Stimulated activated CD8-positive, alpha-beta memory T cell treated with anti-CD3 and anti-CD28 coated beads, Interleukin-12 subunit alpha, Interleukin-12 subunit beta, amount 100 ng/mL, for 24 hours (primary cell): Measurements from ENCODE around the gene LITAFD.
"Not testable (repeated sequence)": the region's sequence is repeated elsewhere in the genome, so short reads cannot be mapped to it uniquely, and the experiment has no call there.

Experiments
- DNase-seq: peaks from one replicate; pipeline ENCODE4 v3.0.0-alpha.2; 2020; ENCODE audit errors: extremely low read depth

The LITAFD gene

DNA sequence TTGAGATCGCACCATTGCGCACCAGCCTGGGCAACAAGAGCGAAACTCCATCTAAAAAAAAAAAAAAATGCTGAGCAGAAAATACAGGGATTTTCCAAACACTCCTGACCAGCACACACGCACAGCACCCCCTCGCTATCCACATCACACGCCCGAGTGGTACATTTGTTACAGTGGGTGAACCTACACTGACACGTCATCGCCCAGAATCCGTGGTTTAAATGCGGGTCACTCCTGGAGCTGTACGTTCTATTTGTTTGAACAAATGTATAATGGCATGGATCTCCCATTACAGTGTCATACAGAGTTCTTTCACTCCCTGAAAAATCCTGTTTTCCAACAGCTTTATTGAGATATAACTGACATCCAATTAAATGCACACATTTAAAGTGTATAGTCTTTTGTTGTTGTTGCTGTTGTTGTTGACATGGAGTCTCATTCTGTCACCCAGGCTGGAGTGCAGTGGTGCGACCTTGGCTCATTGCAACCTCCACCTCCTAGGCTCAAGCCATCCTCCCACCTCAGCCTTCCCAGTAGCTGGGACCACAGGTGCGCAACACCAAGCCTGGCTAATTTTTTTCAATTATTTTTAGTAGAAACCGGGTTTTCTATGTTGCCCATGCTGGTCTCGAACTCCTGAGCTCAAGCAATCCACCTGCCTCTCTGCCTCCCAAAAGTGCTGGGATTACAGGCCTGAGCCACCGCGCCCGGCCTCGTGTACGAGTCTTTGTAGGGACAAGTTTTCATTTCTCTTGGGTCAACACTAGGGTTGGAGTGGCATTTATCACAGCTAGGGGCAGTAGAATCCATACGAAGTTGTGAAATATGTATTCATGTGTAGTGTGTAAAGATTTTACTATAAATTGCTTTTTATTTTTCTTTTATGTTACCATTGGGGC lies 8.9 kb upstream of the LITAFD start:
- DNase-seq, result no peak

DNA sequence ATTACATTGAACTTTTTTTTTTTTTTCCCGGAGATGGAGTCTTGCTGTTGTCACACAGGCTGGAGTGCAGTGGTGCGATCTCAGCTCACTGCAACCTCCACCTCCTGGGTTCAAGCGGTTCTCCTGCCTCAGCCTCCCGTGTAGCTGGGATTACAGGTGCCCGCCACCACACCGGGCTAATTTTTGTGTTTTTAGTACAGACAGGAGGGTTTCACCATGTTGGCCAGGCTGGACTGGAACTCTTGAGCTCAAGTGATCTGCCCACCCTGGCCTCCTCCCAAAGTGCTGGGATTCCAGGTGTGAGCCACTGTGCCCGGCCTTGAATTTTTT lies 8.3 kb upstream of the LITAFD start:
- not testable (repeated sequence) for DNase-seq

DNA sequence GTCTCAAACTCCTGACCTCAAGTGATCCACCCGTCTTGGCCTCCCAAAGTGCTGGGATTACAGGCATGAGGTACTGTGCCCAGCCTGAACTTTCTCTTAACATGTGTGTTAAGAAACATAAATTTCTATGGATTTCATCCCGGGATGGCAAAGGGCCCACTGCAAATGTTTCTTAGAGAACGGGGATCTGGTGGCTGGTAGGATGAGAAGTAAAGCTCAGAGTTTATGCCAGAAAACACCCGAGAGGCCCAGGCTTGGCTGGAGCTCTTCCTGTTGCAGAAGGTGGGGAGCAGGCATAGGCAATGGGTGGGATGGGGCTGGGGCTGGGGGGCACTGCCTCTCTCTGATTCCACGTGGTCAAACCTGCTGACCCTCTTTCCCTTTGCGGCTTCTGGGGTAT lies 7.8 kb upstream of the LITAFD start:
- DNase-seq, result no peak

DNA sequence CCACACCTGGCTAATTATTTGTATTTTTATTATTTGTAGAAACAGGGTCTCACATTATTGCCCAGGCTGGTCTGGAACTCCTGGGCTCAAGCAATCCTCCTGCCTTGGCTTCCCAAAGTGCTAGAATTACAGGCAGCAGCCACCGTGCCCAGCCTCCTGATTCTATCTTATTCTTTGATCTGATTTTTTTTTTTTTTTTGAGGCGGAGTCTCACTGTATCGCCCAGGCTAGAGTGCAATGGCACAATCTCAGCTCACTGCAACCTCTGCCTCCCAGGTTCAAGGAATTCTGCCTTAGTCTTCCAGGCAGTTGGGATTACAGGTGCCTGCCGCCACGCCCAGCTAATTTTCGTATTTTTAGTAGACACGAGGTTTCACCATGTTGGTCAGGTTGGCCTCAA lies 6.8 kb upstream of the LITAFD start:
- DNase-seq, result not testable (repeated sequence)

DNA sequence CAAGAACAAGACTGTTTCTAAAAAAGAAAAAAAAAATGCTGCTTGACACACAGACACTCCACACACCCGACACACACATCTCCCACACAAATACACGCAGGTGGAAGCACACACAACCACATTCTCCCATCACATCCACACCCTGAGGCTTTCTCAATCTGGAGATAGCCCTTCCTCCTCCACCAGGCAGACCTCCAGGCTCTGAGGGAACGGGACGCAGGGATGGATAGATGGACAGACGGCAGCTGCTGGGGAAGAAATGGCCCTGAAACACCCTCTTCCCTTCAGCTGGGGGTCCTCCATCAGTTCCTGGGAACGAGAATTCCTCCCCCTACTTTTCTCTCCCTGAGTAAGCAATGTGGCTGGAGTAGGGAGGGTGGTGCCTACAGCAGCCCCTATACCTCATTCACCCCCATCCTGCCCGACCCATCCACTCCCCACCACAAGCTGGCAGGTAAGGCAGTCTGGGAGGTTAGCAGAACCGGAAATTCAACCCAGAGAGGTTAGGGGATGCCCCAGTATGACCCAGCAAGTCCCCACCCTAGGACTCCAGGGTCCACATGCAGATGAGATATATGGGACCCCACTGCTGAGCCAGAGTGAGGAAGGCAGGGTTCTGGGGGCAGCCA lies 4.1 kb upstream of the LITAFD start:
- no peak for DNase-seq

DNA sequence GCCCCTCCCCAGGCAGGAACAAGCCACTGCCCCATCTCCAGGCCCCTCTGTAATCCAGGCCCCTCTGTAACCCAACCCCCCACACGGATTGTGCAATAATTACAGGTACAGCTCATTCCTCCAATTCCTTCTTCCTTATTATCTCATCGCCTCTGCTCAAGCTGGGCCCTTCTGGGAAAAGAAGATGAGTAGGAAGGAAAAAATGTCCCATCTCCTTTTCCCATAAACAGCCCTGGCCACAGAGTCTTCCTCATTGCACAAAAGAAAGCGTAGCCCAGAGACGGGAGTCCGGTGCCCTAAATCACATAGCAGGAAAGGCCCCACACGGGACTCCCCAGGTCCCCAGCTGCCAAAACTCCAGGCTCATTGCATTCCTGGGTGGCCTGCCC lies 3.6 kb upstream of the LITAFD start:
- DNase-seq, result no peak

DNA sequence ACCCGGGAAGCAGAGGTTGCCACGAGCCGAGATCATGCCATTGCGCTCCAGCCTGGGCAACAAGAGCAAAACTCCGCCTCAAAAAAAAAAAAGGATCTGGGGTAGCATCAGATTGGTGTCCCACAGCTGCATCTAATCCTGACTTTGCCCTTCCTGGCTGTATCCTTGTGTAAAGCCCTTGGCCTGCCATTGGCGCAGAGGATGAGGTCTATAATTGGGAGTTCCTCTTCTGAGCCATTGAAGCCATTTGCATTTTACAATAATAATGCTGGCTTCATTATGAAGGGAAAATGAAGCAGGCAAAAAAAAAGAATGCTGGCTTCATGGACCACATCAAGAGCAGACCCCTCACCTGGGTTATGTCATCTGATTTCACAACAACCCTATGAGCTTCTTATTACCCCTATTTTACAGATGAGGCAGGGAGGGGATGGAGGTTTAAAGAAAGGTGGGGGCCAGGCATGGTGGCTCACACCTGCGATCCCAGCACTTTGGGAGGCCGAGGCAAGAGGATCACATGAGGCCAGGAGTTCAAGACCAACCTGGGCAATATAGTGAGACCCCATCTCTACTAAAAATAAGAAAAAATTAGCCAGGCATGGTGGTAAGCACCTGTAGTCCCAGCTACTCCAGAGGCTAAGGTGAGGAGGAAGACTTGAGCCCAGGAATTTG lies 1.2 kb upstream of the LITAFD start:
- no peak for DNase-seq

DNA sequence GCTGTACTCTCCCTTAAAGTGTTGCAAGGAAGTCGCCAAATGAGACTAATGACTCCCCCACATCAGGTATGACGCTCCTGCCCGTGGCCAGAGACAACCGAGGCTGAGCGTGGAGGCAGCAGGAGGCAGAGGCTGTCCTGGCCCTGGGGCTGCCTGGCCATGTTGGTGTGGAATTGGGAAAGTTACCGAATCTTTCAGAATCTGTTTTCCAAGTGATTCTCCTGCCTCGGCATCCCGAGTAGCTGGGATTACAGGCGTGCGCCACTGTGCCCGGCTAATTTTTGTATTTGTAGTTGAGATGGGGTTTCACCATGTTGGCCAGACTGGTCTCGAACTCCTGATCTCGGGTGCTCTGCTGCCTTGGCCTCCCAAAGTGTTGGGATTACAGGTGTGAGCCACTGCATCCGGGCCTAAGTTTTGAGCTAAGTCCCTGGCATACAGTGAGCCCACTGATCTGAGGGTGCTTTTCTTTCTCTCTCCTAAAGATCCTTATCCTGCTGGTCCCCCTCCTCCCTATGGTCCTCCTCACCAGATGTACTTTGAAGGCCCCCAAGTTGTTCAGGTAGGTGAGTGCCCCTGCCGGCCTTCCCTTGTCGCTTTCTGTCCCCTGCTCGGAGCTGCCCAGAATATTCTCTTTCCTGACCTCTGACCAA lies 700 bp downstream of the LITAFD start:
- DNase-seq, result no peak

DNA sequence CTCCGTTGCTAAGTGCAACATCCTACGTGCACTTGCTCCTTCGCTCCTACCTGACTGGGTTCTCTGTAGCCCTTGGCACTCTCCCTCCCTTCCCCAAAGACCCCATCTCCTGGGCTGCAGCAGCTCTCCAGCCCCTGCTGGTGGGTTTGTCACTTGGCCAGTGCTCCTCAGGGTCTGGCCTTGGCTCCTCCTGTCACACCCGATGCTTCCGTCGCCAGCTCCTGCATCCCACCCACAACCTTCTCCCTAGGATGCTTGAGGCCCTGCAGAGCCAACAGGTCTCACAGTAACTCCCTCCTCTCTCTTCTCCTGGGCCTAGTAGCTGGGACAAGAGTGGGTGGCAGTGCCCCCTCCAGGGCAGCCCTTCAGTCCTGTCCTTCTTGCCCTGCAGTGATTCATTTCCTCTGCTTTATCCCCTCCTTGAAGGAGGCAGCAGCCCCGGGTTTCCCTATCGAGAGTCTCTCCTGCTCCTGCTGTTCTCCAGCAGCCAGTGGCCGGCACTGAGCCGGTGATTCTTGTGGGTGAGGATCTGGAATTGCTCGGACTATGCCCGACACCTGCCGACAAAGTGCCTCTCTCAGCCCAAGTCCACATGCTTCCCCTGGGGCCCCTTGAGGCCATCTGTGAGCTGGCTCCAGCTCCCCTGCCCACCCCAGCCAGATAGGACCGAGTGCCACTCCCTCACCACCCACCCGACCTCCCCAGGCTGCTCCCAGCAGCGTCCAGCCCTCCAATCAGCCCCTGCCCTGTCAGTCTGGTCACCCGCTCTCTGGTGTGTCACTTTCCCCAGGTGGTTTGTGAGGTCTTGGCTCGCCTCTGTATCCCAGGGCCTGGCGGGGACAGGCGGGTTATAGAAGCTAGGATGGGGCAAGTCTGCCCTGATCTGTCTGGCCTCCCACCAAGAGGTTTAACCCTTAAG lies 3.8 kb downstream of the LITAFD start:
- DNase-seq, result no peak

DNA sequence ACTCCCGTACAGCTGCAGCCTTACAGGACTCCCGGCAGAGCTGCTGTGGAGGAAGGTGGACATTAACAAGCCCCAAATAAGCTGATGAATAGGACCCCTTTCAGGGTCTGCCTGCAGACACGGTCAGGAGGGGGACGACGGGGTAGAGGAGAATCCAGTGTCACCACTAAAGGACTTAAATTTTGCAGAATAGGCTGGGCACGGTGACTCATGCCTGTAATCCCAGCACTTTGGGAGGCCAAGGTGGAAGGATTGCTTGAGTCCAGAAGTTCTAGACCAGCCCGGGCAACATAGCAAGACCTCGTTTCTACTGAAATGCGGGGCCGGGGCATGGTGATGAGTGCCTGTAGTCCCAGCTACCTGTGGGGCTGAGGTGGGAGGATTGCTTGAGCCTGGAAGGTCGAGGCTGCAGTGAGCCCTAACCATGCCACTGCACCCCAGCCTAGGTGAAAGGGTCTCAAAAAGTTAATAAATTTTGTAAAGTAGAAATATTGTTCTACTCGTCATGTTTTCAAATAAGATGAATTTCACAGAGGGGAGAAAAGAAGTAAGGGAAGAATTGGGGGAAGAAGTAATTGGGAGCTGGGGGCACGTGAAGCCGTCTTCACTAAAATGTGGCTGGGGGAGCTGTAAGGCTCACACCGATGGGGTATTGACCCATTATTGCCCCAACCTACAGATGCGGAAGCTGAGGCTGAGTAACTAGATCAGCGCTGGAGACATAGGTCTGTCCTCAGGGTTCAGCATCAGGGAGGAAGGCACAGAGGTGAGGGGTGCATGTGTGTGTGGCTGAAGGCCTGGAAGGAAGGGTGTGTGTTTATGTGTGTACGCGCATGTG lies 4.7 kb downstream of the LITAFD start:
- no peak for DNase-seq

DNA sequence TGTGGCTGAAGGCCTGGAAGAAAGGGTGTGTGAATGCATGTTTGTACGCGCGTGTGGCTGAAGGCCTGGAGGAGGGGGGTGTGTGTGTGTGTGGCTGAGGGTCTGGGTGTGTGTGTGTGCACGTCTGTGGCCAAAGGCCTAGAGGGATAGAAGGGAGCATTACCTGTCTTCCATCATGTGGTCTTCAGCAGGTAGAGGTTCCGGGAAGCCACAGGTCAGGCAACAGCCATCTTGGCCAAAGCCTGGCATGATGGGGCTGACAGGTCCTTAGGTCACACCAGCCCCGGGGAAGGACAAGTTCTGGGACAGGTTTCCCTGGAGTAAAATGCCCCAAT lies 5.2 kb downstream of the LITAFD start:
- no peak for DNase-seq

DNA sequence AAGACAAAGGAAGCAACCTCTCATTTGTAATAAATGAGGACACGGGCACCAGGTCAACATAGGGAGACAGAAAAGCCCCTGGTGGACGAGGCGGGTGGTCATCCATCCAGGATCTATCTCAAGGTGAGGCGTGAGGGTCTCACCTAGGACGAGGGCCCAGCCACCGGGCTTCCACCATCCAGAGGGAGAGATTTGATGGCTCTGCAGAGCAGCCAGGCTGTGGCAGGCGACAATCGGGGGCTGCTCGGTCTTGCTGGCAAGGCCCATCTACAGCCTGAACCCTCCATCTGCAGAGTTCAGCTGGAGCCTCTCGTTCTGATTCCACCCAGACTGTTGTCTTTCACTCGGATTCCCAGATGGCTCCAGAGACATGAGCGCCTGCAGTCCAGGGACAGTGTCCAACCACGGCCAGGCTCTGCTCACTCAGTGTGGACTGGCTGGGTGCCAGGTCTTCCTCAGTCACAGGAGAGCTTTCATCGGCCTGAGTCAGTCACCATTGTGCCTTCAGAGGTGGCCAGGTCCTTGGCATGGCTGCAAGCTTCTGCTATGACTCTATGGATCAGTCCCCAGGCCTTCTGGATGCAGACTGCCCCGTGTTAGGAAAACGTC lies 5.9 kb downstream of the LITAFD start:
- DNase-seq, result no peak

DNA sequence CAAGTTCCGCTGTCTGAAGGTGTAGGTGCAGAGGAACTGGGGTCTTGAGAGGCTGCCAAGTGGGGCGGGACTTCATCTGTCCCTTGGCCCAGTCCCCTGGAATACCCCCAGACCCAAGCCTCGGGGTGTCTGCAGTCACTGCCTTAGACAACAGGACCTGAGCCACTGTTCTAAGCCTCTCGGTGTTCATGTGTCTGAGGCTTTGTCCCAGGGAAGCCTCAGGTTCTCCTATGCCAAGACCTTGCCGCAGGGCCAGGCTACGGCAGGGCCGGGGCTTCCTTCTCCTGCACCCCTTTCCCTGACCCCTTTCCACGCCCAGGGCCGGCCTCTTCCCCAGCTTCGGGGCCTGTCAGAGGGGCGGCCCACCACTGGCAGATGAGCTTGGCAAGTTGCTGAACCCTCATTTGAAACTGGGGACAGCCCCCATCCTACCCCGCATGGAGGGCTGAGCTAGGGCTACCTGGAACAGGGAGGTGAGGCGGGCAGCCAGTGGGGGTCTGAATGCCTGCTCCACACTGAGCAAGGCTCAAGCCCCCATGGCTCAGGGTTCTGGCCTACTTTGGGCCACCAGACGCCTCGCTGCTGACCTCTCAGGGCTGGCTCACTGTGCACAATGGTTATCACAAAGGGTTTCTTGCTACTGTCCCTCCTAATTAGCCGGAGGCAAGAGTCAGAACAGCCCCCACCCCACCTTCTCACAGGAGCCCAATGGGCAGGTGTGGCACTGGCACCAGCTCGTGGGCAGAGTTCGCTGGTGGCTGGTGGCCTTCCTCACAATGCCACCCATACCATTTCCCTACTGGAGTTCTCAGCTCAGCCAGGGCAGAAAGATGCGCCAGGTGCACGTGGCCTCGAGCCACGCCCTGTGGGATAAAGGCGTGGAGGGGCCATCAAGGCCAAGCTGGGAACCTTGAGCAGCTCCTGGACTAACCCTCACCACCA lies 7.1 kb downstream of the LITAFD start:
- DNase-seq, result no peak

DNA sequence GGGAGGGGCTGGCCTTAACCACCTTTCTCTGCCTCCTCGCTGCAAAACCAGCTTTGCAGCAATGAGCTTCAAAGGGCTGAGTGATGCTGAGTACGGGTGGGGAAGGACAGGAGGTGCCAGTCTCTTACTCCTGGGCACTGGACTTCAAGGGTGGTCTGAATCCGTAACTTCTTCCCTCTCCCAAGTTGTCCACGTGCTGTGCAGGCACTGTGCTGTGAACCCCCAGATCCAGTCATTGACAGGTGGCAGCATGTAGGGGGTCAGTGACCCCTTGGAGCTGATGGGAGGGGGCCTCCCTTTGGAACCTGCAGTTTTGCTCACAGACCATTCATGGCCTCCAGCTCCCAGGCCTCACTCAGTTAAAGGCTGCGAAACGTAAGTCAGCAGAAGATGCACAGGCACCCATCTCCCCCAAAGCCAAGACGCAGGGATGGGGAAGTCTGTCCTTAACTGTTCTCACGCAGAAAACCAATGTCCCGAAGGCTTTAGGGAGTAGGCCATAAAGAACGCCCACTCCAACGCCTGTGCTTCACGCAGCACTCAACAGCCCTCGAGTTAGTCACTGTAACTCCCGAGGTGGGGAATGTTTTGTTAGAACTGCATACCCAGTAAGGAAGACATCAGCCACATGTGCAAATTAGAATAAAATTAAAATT lies 7.9 kb downstream of the LITAFD start:
- DNase-seq, result no peak

DNA sequence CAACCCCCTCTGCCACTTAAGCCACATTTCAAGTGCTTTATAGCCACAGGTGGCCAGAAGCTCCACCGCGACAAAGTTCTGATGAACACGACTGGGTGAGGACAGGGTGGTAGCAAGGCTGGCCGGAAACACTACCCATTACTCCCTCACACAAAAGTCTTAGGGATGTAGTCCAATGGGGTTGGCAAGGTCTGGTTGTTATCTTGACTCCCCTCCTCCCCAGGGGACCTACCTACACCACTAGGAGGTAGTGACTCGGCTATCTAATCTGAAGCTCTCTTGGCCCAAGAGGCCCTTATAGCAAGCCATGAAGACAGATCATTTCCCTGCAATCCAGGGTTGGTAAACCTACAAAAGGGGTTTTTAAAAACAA lies 8.4 kb downstream of the LITAFD start:
- no peak for DNase-seq

DNA sequence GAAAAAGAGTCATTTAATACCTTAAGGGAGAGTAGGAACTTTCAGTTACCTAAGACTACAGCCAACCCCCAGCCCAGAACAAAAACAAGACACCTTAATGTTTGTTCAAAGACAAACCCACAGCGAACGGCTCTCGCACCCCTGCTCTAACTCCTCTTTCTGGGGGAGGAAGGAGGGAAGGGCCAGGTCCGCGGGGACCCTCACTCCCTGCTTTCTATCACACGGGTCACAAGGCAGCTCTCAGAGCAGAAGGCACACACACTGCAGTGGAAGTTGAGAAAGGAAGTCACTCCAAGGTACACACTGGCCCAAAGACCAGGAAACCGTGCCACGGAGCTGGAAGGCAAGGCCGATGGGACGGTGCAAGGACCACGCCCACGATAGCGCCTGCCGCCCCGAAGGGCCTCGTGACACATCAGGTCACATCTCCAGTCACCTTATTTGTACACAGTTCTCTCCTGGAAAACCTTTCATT lies 10.0 kb downstream of the LITAFD start:
- DNase-seq, result no peak

DNA sequence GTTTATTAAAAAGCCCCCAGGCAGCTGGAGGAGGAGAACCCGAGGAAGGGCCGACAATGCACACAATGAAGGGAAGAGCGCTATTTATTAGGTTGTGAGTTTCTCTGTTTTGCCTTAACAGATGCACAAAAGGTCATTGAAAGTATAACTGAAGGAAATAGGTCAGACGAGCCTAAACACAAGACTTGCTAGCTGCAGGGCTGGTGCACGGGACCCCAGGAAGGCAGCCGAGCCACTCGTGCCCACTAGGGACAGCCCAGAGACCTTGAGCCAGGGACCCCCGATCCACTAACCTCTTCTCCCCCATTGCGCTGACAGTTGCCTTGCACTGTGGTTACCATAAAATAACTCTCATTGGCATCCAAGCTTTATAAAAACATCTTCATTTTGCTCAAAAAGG lies 11.3 kb downstream of the LITAFD start:
- no peak for DNase-seq

DNA sequence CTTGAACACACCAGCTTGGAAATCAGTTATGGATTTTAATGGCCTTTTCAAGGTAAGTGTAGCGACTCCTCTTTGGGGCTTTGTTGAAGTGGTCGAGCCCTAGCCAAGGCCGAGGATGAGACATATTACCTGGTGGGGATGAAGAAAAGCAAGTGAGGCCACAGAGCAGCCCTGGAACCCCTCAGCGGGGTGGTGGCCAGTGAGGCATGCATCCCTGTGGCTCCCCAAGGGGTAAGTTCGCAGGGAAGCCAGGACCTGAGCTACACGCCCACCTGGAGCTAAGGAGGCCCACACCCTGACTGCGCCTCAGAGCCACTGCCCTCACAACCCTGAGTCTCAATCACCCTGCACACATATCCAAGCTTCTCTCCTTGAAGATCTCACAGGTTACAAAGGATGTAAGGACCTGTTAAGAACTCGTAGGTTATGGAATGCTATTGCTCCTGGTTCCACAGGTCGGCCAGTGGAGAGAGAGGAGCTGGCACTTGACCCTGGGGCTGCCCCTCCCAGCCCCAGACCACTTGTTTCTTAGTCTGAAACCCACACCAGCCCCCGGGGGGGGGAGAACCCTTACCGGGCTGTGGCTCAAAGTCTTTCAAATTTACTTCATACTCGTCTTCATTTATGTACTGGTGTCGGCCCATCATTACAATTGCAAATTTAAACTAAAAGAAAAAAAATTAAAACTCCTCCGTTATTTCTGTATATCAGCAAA lies 12.0 kb downstream of the LITAFD start:
- no peak for DNase-seq
